Endothelial cell (in vitro differentiated cells): ENCODE results near the gene TMEM125. TPM values are rescaled to one million over a fixed set of nuclear protein-coding genes. Genes with fewer than 3 reads are reported as not detected.
A peak's percentile ranks its signal among the peaks of the same experiment; 100 is the strongest.

Experiments used
- DNase-seq: peaks from one replicate; pipeline ENCODE4 v3.0.0; 2021; ENCODE audit warnings: low spot score
- H3K27ac Mint-ChIP-seq: one replicate; pipeline ENCODE4 v1.8.0; 2021; ENCODE audit warnings: mixed read lengths, inconsistent platforms; ENCODE audit not compliant: unreplicated experiment
- H3K27me3 Mint-ChIP-seq: one replicate; pipeline ENCODE4 v1.8.0; 2021; ENCODE audit warnings: mild to moderate bottlenecking, moderate library complexity, mixed read lengths, inconsistent platforms; ENCODE audit not compliant: unreplicated experiment
- H3K36me3 Mint-ChIP-seq: one replicate; pipeline ENCODE4 v1.8.0; 2021; ENCODE audit warnings: mild to moderate bottlenecking, low read depth, mixed read lengths, inconsistent platforms; ENCODE audit not compliant: unreplicated experiment
- H3K4me1 Mint-ChIP-seq: one replicate; pipeline ENCODE4 v1.8.0; 2021; ENCODE audit warnings: mild to moderate bottlenecking, mixed read lengths, inconsistent platforms; ENCODE audit not compliant: unreplicated experiment
- H3K4me3 Mint-ChIP-seq: one replicate; pipeline ENCODE4 v1.8.0; 2021; ENCODE audit warnings: mild to moderate bottlenecking, mixed read lengths, inconsistent platforms; ENCODE audit not compliant: unreplicated experiment
- H3K9me3 Mint-ChIP-seq: one replicate; pipeline ENCODE4 v1.8.0; 2021; ENCODE audit warnings: mixed read lengths, inconsistent platforms; ENCODE audit not compliant: unreplicated experiment
- total RNA-seq: library from RNA; stranded (reverse); fragmentation: NEBNext Ultra II Directional; extraction: Animal tissue kit (Norgen Biotek cat#: 25700); gene quantifications from one replicate; pipeline ENCODE4 v1.2.1, GENCODE V29; 2021; ENCODE audit not compliant: unreplicated experiment
- TF ChIP-seq, protein P1 (sequence below): fragments of 200-600 bp; sonication (generic); IDR thresholded peaks from one replicate; pipeline ENCODE4 v1.5.0; 2021; ENCODE audit warnings: antibody characterized with exemption; ENCODE audit not compliant: unreplicated experiment

Gene TMEM125
- total RNA-seq, 1 donor from 2014 or later: 2.7 TPM

DNA sequence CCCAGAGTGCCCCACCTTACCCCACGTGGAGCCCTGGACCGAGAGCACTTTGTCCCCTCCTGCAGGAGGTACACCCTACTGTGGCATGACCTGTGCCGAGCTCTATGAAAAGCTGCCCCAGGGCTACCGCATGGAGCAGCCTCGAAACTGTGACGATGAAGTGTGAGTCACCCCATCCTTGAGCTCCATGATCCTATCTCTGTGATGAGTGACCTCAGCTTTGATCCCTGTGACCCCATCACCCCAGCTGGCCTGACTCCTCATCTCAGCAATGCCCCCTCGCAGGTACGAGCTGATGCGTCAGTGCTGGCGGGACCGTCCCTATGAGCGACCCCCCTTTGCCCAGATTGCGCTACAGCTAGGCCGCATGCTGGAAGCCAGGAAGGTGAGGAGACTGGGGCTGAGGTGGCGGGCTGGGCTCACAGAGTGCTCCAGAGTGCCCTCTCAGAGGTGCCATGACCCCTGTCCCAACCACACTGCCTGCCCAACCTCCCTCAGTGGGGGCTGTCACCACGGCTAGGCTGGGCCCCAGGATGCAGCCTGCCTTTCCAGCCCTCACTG is 51.6 kb downstream of the TMEM125 start:
- Mint-ChIP-seq H3K9me3 (peaks cover 8% of the 10 kb centered on the region), H3K4me3 (peak overlapping the region; percentile 76), H3K36me3 (peaks cover 82% of the 10 kb centered on the region), H3K27me3 (peaks cover 30% of the 10 kb centered on the region), H3K27ac (no peak overlapping the region), H3K4me1 (peaks cover 21% of the 10 kb centered on the region)
- TF ChIP-seq, protein P1, sequence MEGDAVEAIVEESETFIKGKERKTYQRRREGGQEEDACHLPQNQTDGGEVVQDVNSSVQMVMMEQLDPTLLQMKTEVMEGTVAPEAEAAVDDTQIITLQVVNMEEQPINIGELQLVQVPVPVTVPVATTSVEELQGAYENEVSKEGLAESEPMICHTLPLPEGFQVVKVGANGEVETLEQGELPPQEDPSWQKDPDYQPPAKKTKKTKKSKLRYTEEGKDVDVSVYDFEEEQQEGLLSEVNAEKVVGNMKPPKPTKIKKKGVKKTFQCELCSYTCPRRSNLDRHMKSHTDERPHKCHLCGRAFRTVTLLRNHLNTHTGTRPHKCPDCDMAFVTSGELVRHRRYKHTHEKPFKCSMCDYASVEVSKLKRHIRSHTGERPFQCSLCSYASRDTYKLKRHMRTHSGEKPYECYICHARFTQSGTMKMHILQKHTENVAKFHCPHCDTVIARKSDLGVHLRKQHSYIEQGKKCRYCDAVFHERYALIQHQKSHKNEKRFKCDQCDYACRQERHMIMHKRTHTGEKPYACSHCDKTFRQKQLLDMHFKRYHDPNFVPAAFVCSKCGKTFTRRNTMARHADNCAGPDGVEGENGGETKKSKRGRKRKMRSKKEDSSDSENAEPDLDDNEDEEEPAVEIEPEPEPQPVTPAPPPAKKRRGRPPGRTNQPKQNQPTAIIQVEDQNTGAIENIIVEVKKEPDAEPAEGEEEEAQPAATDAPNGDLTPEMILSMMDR: no peak
- DNase-seq: no peak

GRCh38 chr1:43322506-43322905 is 52.7 kb downstream of the TMEM125 start:
- H3K27ac Mint-ChIP-seq: no peak overlapping the region
- H3K36me3 Mint-ChIP-seq: peaks cover 79% of the 10 kb centered on the region
- H3K4me1 Mint-ChIP-seq: peaks cover 19% of the 10 kb centered on the region
- H3K9me3 Mint-ChIP-seq: peaks cover 8% of the 10 kb centered on the region
- TF ChIP-seq, protein P1: no peak
- no peak for DNase-seq
- H3K4me3 Mint-ChIP-seq: peak overlapping the region; percentile 65
- peaks cover 24% of the 10 kb centered on the region for H3K27me3 Mint-ChIP-seq

Other genes starting within 250 kb of the TMEM125 start
- gene EBNA1BP2, start 97.7 kb upstream of the TMEM125 start, total RNA-seq: 41.1 TPM
- gene CFAP57, start 97.7 kb upstream of the TMEM125 start, total RNA-seq: 0.49 TPM
- not detected for gene C1orf210, start 15.6 kb downstream of the TMEM125 start, total RNA-seq
- gene TIE1, start 31.0 kb downstream of the TMEM125 start, total RNA-seq: 643 TPM
- gene MPL, start 67.8 kb downstream of the TMEM125 start, total RNA-seq: 6.2 TPM
- 24.3 TPM for gene CDC20, start 89.0 kb downstream of the TMEM125 start, total RNA-seq
- 88.7 TPM for gene ELOVL1, start 98.0 kb downstream of the TMEM125 start, total RNA-seq
- 19.5 TPM for gene MED8, start 119.8 kb downstream of the TMEM125 start, total RNA-seq
- gene SZT2, start 119.9 kb downstream of the TMEM125 start, total RNA-seq: 43.2 TPM
- 47.8 TPM for gene HYI, start 183.9 kb downstream of the TMEM125 start, total RNA-seq